HT-29 (cell line): ENCODE data around the gene CFAP43. TPM values are rescaled to one million over a fixed set of nuclear protein-coding genes. Genes with fewer than 3 reads are reported as not detected.

Source experiments
- DNase-seq: peaks from one replicate; pipeline ENCODE4 v3.0.0-alpha.2; 2015; ENCODE audit warnings: low spot score
- total RNA-seq: library from RNA; depleted of rRNA; stranded (reverse); fragments of >200 nt; shearing (Covaris generic); gene quantifications from 2 replicates; pipeline ENCODE4 v1.2.3, GENCODE V29; 2014; rRNA removed

Gene CFAP43
- 0.16 and 0.18 TPM in 2 replicates for total RNA-seq

- DNase-seq = peak; percentile 98
These were observed at the start of gene CFAP43 for GRCh38 chr10:104231784-104232612. TSS of gene CFAP43 (minus strand) at chr10:104232364. CDS start at chr10:104232246, 118 bp downstream.

GRCh38 chr10:104281694-104282093 is 49.5 kb upstream of the CFAP43 start:
- no peak for DNase-seq

- DNase-seq = no peak
These were observed 47.5 kb upstream of the CFAP43 start for GRCh38 chr10:104279550-104280259.

- no peak for DNase-seq
These were observed 45.6 kb upstream of the CFAP43 start for GRCh38 chr10:104277785-104278184.

GRCh38 chr10:104276192-104276591 is 44.0 kb upstream of the CFAP43 start:
- DNase-seq = no peak

- peak; percentile 76 for DNase-seq
These were observed 42.9 kb upstream of the CFAP43 start for GRCh38 chr10:104274762-104275721.

- DNase-seq = no peak
These were observed 41.9 kb upstream of the CFAP43 start for GRCh38 chr10:104273899-104274575.

GRCh38 chr10:104273286-104273685 is 41.1 kb upstream of the CFAP43 start:
- no peak for DNase-seq

- DNase-seq = peak; percentile 98
These were observed 36.8 kb upstream of the CFAP43 start, which contains the start of gene GSTO2 for GRCh38 chr10:104268713-104269645. TSS of gene GSTO2 (plus strand) at chr10:104269184. CDS start at chr10:104274916, 5,732 bp downstream.

- DNase-seq = peak; percentile 47
These were observed 36.2 kb upstream of the CFAP43 start for GRCh38 chr10:104268405-104268712.

- DNase-seq = no peak
These were observed 35.7 kb upstream of the CFAP43 start for GRCh38 chr10:104267721-104268404.

GRCh38 chr10:104264783-104265182 is 32.6 kb upstream of the CFAP43 start:
- DNase-seq = no peak

- DNase-seq = no peak
These were observed 29.9 kb upstream of the CFAP43 start for GRCh38 chr10:104262055-104262454.

GRCh38 chr10:104260775-104261115 is 28.6 kb upstream of the CFAP43 start:
- DNase-seq = no peak

- no peak for DNase-seq
These were observed 28.0 kb upstream of the CFAP43 start for GRCh38 chr10:104259999-104260774.

- no peak for DNase-seq
These were observed 27.3 kb upstream of the CFAP43 start for GRCh38 chr10:104259456-104259855.

GRCh38 chr10:104258209-104258608 is 26.0 kb upstream of the CFAP43 start:
- DNase-seq = no peak

- DNase-seq = no peak
These were observed 25.1 kb upstream of the CFAP43 start for GRCh38 chr10:104257235-104257634.
